ENCODE data around the gene RBM4.

Gene RBM4

GRCh38 chr11:66653123-66653522 is 14.6 kb downstream of the RBM4 start:
- no peak for DNase-seq (ENCODE audit: low read depth, low spot score)

- no peak for DNase-seq (ENCODE audit: low read depth, low spot score)
These were observed 21.3 kb downstream of the RBM4 start for GRCh38 chr11:66659763-66660162.

GRCh38 chr11:66663741-66664296 is 25.3 kb downstream of the RBM4 start:
- DNase-seq (ENCODE audit: low read depth, low spot score) = no peak

DNA sequence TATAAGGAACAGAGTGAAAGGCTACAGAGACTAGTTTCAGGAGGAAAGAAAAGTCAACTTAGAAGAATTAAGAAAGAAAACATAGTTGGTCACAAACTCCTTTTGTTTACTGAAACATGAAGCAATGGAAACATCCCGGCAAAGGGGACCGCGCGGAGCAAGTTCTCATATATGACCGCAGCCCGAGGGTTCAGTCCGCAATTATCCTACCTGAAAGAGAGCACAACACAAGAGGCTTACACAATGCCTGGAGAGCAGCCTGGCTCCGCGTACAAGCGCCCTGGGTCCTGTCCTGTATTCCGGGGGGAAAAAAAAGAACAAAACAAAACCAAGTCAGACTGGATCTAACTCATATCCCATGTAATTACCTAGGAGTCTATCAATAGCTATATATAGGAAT is 26.9 kb downstream of the RBM4 start:
- DNase-seq (ENCODE audit: low read depth, low spot score) = no peak

DNA sequence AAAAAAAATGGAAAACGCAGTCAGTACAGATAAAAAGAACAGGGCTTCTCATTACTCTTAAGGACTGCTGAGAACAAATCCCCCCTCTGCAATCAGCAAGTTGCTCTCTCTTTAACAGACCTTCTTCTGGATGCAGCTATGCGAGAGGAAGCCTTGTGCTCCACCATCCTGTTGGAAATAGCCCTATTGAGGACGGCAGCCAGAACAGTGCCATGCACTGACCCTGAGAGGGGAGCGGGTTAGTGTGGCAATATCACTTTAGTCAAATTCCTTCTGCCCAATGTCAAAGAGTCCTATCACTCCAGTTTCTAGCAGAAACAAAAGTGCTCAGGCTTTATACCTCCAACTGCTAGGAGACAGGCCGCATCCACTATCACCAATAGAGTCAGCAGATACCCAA is 32.3 kb downstream of the RBM4 start:
- DNase-seq (ENCODE audit: low read depth, low spot score) = no peak

- no peak for DNase-seq (ENCODE audit: low read depth, low spot score)
These were observed 36.6 kb downstream of the RBM4 start for GRCh38 chr11:66674964-66675602.

- no peak for DNase-seq (ENCODE audit: low read depth, low spot score)
These were observed 37.9 kb downstream of the RBM4 start for GRCh38 chr11:66676282-66676919.

DNA sequence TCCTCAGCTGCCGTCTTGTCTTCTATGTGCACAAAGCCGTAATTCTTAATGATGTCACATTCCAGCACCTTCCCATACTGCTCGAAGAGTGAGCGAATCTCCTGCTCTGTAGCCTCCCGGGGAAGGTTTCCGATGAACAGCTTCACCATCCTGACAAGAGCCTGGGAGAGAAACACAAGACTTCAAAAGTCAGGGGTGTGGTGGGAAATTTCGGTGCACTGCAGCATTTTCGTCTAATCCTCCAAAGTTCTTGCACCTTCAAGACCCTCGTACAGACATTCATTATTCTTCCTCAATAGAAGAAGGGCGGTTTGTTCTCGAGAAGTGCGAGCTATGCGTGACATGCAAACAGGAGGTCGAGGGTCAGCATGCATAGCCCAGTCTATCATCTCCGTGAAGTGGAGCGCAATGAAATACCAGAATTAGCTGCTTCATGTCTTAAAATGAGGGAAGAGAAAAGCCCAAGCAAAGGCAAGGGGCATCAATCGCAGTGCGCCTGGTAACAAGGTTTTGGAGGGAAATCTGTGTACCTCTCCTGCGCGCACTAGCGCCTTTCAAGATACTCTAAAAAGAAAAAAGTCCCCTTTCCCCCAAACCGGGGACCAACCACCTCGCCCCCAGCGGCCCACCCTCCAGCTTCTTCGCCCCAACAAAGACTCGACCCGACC is 38.6 kb downstream of the RBM4 start:
- no peak for DNase-seq (ENCODE audit: low read depth, low spot score)

- DNase-seq (ENCODE audit: low read depth, low spot score) = peak; percentile 90
These were observed 39.3 kb downstream of the RBM4 start, which contains the start of gene RBM4B for GRCh38 chr11:66677599-66678375. RBM4B (minus strand) TSS chr11:66677887; CDS start chr11:66677079, 808 bp downstream.

GRCh38 chr11:66680966-66681645 is 42.6 kb downstream of the RBM4 start:
- DNase-seq (ENCODE audit: low read depth, low spot score) = no peak

DNA sequence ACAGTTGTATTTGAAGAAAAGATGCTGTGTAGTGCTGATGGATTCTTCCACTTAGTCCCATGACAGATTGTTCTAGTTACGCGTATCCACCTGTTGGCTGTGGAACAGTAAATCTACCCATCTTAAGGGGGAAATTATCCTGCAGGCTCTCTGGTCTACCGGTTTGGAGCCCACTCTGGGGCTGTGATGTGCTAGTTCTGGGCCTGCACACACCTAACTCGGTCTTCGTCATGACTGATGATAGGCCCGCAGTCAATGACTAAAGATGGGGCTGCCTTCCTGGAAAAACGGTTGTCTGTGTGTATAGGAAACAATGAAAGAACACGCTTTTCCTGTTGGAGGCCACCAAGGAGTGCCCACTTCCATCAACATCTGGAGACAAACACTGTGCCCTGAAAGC is 45.4 kb downstream of the RBM4 start:
- no peak for DNase-seq (ENCODE audit: low read depth, low spot score)

GRCh38 chr11:66684635-66685034 is 46.1 kb downstream of the RBM4 start:
- DNase-seq (ENCODE audit: low read depth, low spot score) = no peak

- no peak for DNase-seq (ENCODE audit: low read depth, low spot score)
These were observed 47.0 kb downstream of the RBM4 start for GRCh38 chr11:66685276-66686099.

GRCh38 chr11:66686100-66686785 is 47.7 kb downstream of the RBM4 start:
- no peak for DNase-seq (ENCODE audit: low read depth, low spot score)

- DNase-seq (ENCODE audit: low read depth, low spot score) = no peak
These were observed 48.6 kb downstream of the RBM4 start for GRCh38 chr11:66686801-66687750.

DNA sequence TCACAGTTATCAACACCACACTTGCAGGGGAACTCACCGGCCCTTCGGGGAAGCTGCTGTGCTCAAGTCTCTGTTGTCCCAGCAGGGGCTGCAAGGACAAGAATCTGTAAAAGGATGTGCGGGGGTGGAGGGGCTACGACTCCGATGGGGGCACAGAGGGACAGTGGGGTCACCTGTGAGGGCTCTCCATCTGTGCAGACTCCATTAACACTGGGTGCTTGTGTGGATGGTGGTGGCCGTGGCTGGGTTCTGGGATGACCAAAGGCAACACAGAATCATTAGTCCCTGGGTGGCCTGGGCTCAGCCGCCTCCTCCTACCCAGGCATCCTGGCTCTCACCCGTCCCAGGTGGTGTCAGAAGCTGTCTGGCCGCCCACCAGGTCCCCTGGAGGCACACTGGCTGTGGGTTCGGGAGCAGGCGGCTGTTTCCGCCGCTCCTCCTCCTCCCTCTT is 49.4 kb downstream of the RBM4 start:
- no peak for DNase-seq (ENCODE audit: low read depth, low spot score)

GRCh38 chr11:66688561-66689534 is 50.3 kb downstream of the RBM4 start:
- DNase-seq (ENCODE audit: low read depth, low spot score) = no peak

Data from activated CD4-positive, CD25-positive, alpha-beta regulatory T cell treated with anti-CD3 and anti-CD28 coated beads, Interleukin-2, amount 50 U/mL, for 16 hours (primary cell).